Muscle of back (tissue), 13 donors: ENCODE results near the gene CCDC89. TPM values are rescaled to one million over a fixed set of nuclear protein-coding genes. Genes with fewer than 3 reads are reported as not detected.

Source experiments
- DNase-seq, 3 donors: peaks; one replicate each; pipeline versions ENCODE4 v3.0.0 to v3.0.0-alpha.2; 2013
- long read RNA-seq, 9 donors: transcript quantifications; one replicate each; lab custom pipeline, GENCODE V29; 2026
- polyA plus RNA-seq, 10 donors: library from polyadenylated mRNA; unstranded; fragments of 120-200 nt; gene quantifications; one replicate each; pipeline ENCODE4 v1.2.1, GENCODE V29; 2013; ENCODE audit not compliant: insufficient read length in 10 of 10

Gene CCDC89
- 1 to 10 TPM; 1.1 to 2.5 (median 1.7) TPM for polyA plus RNA-seq
- long read RNA-seq, donor 1, partial matches to known transcripts = 0 of 3 reads
- long read RNA-seq, donor 1, other reads (novel, unspliced or antisense) = 0 of 3 reads
- long read RNA-seq, donor 2, partial matches to known transcripts = 0 of 1 reads
- long read RNA-seq, donor 2, other reads (novel, unspliced or antisense) = 0 of 1 reads
- long read RNA-seq, donor 3 = 0 reads
- long read RNA-seq, donor 4, partial matches to known transcripts = 0 of 2 reads
- long read RNA-seq, donor 4, other reads (novel, unspliced or antisense) = 0 of 2 reads
- long read RNA-seq, donor 5 = 0 reads
- long read RNA-seq, donor 6 = 0 reads
- long read RNA-seq, donor 7, partial matches to known transcripts = 0 of 1 reads
- long read RNA-seq, donor 7, other reads (novel, unspliced or antisense) = 0 of 1 reads
- long read RNA-seq, donor 8 = 0 reads
- long read RNA-seq, donor 9 = 0 reads

- DNase-seq = peak; percentile 87 to 95 (median 93)
These were observed at the start of gene CCDC89 for GRCh38 chr11:85685820-85686459. TSS of gene CCDC89 (minus strand) at chr11:85686195. CDS start at chr11:85686130, 65 bp downstream.

- no peak for DNase-seq
These were observed 47.0 kb upstream of the CCDC89 start for GRCh38 chr11:85732965-85733364.

GRCh38 chr11:85726381-85726780, 40.4 kb upstream of the CCDC89 start:
- no peak for DNase-seq

- peak in 1 of 3 donors; percentile 85 for DNase-seq
These were observed 39.7 kb upstream of the CCDC89 start for GRCh38 chr11:85725510-85726258.

GRCh38 chr11:85724748-85725465, 38.9 kb upstream of the CCDC89 start:
- DNase-seq = no peak

GRCh38 chr11:85723088-85723487, 37.1 kb upstream of the CCDC89 start:
- DNase-seq = no peak

GRCh38 chr11:85721191-85721590, 35.2 kb upstream of the CCDC89 start:
- no peak for DNase-seq

GRCh38 chr11:85718991-85719807, 33.2 kb upstream of the CCDC89 start:
- DNase-seq = peak; percentile 79 to 99 (median 89)

GRCh38 chr11:85718126-85718943, 32.3 kb upstream of the CCDC89 start:
- DNase-seq = peak in 1 of 3 donors; percentile 32

- no peak for DNase-seq
These were observed 31.4 kb upstream of the CCDC89 start for GRCh38 chr11:85717429-85717828.

- DNase-seq = no peak
These were observed 27.0 kb upstream of the CCDC89 start for GRCh38 chr11:85712953-85713352.

- DNase-seq = no peak
These were observed 24.9 kb upstream of the CCDC89 start for GRCh38 chr11:85710917-85711316.

- no peak for DNase-seq
These were observed 24.1 kb upstream of the CCDC89 start for GRCh38 chr11:85709941-85710702.

GRCh38 chr11:85705800-85706199, 19.8 kb upstream of the CCDC89 start:
- no peak for DNase-seq

- DNase-seq = no peak
These were observed 19.0 kb upstream of the CCDC89 start for GRCh38 chr11:85704967-85705366.

- DNase-seq = no peak
These were observed 14.2 kb upstream of the CCDC89 start for GRCh38 chr11:85699957-85700741.

- DNase-seq = no peak
These were observed 12.2 kb upstream of the CCDC89 start for GRCh38 chr11:85698195-85698594.

- no peak for DNase-seq
These were observed 11.8 kb upstream of the CCDC89 start for GRCh38 chr11:85697747-85698146.
